ENCODE results near the gene PALLD.
"Not testable (repeated sequence)": the region's sequence is repeated elsewhere in the genome, so short reads cannot be mapped to it uniquely, and the experiment has no call there.

PALLD gene

DNA sequence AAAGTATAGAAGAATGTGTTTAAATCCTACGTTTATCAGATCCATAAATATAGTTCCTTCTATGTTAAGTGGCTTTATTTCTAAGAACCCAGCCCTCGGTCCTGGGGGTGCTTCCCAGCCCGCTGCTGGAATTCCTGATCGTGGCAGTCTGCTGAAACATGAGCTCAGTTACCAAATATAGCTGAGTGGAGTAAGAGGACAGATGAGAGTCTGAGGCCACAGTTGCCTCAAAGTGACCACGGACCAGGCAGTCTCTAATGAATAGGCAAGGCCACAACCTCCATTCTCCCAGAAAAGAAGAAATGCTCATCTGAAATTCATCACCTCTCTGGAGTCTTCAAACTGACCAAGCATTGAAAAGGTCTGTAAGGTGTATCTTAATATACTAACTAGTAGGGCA lies at the start of gene PALLD:
Gene PALLD (plus strand): TSS at position 219 of the 400 bp plus-strand sequence.
- DNase-seq: no peak

DNA sequence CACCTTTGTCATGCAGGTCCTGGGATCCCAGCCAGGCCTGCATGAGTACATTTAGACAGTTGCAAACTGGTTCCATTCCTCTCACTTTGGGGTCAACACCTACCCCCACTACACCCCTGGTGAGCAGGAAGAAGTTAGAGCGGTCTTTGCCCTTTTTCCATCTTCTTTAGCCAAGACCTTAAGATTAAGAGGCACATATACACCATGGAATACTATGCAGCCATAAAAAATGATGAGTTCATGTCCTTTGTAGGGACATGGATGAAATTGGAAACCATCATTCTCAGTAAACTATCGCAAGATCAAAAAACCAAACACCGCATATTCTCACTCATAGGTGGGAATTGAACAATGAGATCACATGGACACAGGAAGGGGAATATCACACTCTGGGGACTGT lies 47.8 kb upstream of the PALLD start:
- DNase-seq: not testable (repeated sequence)

DNA sequence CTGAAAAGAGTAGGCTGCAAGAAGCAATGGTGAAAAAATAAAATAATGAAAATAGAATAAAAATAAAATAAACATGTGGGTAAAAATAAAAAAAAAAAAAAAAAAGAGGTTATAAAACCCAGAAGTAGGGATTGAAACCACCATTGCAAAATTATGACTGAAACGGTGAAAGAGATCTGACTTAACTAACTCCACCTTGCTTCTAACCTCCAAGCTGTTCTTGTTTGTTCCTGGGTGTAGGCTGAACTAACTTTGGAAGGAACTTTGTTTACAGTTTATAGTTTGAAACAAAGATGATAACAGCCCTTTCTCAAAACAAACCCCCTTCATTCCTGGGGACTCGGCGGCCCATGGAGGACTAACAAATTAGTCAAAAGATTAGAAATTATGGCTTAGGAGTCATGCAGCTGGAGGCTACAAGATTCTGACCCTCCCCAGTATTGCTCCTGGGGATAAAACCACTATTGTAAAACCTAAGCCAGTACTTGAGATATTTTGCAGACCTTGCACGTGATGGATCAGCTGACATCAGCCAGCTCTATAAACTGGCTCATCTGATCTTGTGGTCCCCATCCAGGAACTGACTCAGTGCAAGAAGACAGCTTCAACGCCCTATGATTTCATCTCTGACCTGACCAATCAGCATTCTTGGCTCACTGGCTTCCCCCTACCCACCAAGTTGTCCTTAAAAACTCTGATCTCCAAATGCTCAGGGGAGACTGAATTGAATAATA lies 47.0 kb upstream of the PALLD start:
- DNase-seq: no peak

DNA sequence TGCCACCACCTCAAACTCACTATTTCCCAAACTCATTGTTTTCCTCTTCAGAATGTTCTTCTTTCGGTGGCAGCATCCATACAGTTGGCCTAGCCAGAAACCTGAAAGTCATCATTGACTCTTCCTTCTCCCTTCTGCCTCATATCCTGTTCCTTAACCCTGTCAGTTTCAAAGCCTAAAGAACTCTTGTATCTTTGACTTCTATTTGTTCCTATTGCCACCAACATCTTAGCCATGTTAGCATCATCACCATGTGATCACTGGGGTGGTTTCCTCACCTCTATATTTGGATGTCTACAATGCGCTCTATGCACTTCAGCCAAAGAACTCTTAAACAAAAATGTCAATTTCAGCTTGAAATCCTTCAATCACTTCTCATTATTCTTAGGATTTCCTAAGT lies 45.5 kb upstream of the PALLD start:
- DNase-seq: no peak

DNA sequence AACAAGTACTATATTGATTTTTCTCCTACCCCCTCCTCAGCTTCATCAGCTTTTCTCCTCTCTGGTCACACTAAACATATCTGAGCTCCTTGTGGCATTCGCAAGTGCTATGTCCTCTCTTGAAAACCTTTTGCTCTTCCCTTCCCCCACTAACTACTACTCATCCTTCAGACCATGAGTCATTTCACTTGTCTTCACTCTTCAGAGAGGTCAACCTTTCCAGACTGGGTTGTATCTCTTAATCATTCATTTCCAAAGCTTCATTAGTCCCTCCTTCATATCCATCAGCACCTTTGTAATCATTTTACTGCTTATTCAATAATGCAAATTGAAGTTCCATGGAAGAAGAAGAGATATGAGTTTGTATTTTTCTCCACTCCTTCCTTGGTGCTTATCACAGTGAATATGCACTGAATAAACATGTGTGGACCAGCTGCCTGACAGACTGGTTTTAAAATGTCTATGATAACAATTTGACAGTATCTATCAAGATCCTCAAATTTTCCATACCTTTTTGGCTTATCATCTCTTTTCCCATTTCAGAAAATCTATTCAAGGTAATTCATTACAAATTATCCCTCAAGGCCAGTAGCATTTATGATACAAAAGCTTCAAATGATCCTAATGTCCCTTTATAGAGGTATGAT lies 45.0 kb upstream of the PALLD start:
- DNase-seq: no peak

DNA sequence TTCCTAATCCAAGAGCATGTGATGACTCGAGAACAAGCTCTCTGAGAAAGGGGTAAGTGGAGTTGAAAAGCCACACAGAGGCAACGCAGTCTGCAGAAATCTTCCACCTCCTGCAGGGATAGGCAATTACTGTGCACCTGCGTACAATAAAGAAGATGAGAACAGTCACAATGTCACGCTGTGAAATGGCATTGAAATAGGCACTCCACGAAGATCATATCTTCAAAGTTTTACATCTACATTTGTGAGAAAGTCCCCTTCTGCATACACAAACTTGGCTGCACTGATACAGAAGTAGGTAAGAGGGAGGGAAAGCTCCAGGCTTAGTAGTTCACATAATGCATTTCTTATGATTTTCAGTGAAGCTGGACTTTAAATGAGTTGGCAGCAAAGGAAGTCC lies 43.7 kb upstream of the PALLD start:
- DNase-seq: no peak

DNA sequence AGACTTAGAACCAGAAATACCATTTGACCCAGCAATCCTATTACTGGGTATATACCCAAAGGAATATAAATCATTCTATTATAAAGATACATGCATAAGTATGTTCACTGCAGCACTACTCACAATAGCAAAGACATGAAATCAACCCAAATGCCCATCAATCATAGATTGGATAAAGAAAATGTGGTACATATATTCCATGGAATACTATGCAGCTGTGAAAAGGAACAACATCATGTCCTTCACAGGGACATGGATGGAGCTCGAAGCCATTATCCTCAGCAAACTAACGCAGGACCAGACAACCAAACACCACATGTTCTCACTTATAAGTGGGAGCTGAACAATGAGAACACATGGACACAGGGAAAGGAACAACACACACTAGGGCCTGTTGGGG lies 38.6 kb upstream of the PALLD start:
- DNase-seq: not testable (repeated sequence)

DNA sequence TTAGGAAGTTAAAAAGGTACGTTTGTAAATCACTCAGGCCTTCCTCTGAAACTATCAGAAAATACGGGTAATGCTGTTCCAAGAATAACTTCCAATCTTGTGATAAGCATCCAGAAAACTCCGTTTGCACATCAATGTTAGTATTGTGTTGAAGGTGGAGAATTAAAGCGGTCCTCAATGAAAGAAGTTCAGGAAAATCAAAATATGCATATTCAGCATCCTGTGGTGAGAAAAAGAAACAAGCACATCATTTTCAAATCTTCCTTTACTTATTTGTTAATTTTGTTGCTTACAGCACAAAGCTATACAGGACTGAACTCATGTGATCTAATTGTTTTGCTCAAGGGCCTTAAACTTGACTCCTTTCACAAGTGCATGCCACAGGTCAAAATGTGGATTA lies 35.0 kb upstream of the PALLD start:
- DNase-seq: no peak

DNA sequence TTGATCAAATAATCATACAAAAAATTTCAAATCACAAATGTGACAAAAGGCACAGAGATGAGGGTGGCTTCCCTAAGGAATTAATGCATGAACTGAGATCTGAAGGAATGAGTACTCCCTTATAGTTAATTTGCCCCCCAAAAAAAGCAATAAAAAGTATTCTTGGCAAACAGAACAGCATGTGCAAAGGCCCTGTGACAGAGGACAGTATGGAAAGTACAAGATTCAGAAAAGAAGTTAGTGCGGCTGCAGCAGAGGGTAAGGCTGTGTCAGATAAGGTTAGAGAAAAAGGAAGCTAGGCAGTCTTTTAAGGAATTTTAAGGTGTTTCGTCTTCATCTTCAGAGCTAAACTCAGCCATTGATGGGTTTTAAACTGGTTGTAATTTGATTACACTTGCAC lies 23.9 kb upstream of the PALLD start:
- no peak for DNase-seq

DNA sequence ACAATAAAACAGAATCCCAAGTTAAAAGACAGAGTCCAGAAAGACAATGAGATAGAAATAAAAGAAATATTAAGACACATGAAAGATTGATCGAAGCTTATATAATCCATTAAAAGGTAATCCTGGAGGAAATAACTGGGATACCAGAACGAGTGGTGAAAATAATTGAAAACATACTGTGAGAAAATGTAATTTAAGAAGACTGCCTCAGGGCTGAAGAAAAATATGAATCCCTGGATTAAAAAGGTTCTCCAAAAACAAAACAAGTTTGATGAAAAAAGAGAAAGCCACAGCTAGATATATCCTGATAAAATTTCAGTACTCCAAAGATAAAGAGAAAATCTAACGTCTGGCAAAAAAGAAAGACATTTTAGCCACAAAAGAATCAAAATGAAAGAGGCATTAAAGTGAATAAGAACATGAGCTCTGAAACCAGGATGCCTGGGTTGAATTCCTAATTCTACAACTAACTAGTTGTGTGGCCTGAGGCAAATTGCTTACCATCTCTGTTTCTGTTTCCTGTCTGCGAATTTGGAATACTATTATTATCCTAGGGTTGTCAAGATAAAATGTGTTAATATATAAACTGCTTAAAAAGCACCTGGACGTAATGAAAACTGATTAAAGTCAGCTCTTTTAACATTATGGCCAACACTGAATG lies 22.1 kb upstream of the PALLD start:
- no peak for DNase-seq

DNA sequence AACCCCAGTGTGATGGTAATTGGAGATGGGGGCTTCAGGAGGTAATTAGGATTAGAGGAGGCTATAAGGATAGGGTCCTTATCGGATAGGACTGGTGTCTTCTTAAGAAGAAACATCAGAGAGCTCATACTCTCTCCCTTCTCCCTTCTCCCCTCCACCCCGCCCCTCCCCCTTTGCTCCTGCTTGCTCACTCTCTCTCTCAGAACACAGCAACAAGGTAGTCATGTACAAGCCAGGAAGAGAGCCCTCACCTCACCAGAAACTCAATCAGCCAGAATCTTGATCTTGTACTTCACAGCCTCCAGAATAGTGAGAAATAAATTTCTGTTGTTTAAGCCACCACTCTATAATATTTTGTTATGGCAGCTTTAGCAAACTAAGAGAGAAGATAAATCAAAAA lies 21.1 kb upstream of the PALLD start:
- peak; percentile 49 for DNase-seq

DNA sequence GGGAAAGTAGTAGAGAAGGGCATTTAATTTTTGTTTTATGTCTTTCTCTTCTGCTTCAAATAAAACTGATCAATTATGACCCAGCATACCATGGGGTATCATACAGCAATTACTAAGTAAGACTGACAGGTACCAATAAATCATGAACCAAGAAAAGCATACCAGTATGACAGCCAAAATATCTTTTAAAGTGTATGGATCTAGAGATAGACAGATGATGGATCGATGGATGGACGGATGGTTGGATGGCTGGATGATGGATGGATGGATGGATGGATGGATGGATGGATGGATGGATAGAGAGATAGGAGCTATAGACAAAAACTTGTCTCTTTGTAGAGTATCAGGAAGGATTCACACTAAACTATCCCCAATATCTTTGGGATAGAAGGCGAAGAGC lies 18.0 kb upstream of the PALLD start:
- DNase-seq: no peak

DNA sequence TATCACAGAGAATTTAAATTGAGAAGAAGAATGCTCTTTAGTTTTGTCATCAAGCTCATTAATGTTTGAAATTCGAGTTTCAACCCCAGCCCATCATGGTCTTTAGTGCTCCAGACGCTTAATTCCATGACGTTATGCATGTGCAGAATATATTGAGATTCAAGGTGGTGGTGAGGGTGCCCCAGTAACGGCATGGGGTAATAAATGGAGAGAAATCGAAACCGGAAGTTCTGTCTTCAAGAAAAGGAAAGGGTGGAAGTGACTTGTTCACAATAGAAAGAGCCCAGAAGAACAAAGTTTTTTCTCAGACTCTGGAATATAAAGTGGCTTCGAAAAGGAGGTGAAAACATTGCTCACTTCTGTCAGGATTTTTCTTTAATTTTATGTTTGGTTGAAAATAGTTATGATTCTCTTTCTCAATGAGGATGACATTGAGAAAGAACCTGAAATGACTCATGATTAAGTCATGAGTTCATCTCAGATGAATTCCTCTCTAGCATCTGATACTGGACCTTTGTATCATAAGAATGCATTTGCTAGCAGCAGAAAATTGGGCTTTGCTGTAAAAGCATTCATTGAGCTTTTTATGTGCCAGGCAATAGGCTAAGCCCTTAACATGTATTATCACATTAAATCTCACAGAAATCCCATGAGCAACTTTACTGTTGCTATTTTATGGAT lies 15.8 kb upstream of the PALLD start:
- peak; percentile 11 for DNase-seq

DNA sequence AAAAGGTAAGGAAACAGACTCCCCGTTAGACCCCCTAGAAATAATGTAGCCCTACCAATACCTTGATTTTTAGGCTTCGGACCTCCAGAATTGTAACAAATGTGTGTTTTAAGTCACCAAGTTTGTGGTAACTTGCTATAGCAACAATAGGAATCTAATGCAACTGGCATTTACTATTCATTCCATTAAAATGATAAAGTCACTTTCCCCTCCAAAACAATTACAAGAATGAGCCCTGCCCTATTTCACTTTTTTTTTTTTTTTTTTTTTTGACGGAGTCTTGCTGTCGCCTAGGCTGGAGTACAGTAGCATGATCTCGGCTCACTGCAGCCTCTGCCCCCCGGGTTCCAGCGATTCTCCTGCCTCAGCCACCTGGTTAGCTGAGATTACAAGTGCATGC lies 13.0 kb upstream of the PALLD start:
- no peak for DNase-seq

DNA sequence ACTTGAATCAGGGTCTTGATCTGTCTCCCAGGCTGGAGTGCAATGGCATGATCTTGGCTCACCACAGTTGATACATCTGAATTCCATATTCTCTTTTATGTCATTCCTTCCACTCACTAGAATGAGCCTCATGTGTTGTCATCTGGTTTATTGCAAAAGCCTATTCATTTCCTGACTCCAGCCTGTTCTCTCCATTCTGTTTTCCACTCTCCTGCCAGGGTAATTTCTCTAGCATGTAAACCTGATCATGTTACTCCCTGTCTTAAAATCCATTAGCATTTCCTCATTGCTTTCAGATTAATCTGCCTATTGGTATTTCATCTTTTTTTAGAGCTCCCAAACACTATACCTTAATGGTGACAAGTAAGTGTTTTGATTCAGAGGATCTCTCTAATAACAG lies 12.2 kb upstream of the PALLD start:
- DNase-seq: no peak

DNA sequence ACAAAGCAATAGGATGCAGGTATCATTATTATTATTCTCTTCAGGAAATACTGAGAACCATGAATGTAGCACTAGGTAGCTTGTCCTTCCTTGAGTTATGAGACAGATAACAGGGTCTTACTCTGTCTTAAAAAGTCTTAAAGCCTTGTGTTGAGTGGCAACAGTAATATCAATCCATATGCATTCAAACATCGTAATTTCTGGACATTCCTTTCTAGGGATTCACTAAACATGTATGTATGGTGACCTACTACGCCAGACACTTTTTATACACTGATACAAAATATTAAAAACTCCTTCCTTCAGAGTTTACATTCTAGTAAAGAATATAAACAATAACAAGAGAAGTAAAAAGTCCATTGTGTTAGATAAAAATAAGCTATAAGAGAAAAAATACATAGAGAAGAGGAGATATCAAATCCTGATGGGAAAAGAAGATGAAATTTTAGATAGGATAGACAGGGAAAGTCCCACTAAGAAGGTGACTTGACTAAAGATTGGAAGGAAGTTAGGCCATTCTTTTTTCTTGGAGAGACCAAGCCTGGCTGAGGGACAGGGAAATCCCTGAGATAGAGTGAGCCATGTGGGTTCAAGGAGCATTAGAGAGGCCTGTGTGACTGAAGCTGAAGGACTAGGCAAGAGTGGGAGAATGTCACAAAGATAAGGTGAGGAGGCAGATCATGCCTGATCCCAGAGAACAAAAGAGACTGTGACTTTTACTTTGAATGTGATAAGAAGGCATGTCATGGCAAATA lies 11.5 kb upstream of the PALLD start:
- DNase-seq: no peak

DNA sequence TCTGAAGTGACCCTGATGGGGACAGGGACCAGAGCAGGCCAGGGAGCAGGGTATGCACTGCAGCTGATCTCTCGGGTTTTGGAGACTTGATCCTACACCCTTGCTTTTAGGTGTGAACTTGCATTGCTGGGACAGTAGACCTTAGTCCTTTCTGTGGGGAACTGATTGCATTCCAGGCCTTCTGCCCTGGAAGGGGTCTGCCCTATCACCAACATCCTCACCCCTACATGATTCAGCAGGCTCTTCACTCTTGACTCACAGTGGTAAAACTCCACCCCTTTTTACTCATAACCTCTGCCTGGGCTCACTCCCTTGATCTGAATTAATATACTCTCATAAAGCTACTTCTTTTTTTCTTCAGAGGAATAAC lies 10.0 kb upstream of the PALLD start:
- DNase-seq: no peak

DNA sequence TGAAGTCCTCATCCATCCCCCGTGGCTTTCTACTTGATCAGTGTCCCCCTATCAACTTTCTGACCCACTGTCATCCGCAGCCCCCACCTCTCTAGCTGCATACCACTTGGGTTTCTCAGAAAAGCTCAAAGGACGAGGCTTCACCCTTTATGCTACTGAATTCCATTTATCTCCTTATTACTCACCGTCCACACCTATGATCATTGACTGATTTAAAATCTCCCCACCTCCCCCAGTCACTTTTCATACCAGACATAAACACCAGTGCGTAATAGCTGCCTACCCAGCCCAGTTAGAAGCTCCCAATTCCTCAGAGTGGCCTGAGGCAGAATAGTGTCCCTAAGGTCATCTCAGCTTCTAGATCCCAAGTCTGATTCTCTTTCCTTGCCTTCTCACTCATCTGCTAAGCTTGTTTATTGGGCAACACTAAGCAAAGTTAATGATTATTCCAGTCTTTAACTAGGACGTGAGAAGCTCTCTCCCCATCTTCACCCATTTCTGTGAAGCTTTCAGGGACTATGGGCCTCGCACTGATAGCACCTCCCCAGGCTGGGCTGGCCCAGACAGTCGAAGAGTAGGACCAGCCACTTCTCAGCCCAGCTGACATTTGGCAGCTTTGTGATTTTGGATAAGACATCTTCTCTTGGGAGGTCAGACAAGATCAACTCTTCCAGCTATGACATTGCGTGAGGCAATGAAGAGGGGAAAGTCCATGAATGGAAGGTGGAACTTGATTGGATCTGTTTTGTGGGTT lies 9.4 kb upstream of the PALLD start:
- DNase-seq: no peak

DNA sequence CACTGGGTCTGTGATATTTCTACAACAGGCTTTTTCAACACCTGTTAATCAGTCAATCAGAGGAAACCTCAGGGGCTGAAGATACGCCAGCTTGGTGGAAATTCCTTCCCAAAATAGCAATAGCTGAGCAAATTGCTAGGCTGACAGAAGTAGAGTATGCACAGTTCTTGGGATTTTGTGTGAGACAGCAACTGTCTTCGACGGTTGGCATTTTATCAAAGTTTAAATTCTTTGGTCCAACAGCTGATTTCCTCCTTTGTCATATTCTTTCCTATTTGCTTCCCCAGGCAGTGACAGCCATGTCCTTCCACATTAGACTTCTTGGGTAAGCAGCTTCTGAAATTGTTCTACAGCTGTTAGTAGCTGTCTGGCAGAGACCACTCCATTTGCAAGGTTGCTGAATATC lies 8.0 kb upstream of the PALLD start:
- no peak for DNase-seq

DNA sequence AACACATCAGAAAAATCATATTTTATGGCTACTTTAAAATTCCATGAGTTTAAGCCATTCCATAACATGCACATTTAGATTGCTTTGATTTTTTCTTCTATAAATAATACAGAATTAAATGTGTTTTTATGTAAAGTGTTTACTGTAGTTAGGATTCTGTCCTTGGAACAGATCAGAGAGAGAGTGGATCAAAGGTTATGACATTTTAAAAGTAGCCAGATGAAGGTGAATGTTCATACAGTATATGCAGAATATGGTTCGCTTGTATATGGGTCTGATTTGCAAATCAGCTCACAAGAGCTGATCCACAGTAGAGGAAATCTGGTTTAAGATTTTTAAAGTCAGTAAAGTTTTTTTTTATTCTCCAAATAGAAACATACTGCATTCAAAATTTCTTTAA lies 7.2 kb upstream of the PALLD start:
- no peak for DNase-seq

DNA sequence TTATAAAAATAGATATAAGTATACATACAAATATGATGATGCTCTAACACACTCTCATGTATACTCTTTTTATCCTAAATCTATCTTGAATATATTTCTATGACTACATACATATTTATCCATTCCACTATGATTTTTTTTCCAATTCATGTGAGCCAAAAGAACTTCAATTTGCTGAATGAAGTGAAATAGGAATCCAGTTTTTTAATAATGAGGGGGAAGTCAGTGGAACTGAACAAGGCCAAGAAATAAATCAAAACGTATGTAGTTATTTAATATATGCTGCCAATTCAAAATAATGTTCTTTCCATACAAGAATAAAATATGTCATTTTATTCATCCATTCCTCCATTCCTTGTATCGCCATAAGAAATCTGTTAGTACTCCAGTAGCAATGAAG lies 6.1 kb upstream of the PALLD start:
- no peak for DNase-seq

DNA sequence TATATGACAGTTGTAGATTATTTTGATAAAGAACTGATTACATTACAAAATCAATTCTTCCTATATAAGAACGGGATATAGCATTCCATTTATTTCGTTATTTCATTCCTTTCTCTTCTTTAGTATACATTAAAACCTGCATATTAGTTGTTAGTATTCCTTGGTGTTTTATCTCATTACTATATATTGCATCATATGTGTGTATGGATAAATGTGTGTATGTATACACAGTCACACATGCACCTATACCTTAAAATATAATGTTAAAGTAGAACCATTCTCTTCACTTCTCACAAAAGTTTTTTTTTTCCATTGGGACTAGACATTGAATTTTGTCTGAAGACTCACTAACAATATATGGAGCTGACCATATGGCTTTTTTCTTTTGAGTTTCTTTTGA lies 5.3 kb upstream of the PALLD start:
- no peak for DNase-seq

Measured in stimulated activated CD4-positive, alpha-beta T cell treated with anti-CD3 and anti-CD28 coated beads, Interleukin-4, amount 100 ng/mL, for 1 hour (primary cell).